K562 (cell line): ENCODE measurements around the gene SLC16A4. TPM values are rescaled to one million over a fixed set of nuclear protein-coding genes. Genes with fewer than 3 reads are reported as not detected.

Source experiments
- ATAC-seq: fragments of 200-7000 bp; cut with Tn5 transposase; 3 replicates; pipeline ENCODE4 v1.9.1; 2020; ENCODE audit warnings: moderate library complexity
- BruUV-seq: library from RNA; stranded (reverse); fragments of 400-500 nt; replicated peaks from 2 replicates; lab custom pipeline; 2021; lab: Mats Ljungman, UMichigan
- CTCF ChIA-PET: fragments of 300-600 bp; formaldehyde crosslinking; extraction: SDS; loops from one replicate; lab custom pipeline; 2021; ENCODE audit warnings: low intra/inter-chr PET ratio; lab: Yijun Ruan, JAX
- POLR2A ChIA-PET: fragments of 300-600, 350-650 bp; sonication (Branson Sonifier 250); formaldehyde crosslinking; extraction: SDS; loops from one replicate; lab custom pipeline; 2021; ENCODE audit warnings: antibody characterized with exemption, inconsistent platforms; lab: Yijun Ruan, JAX
- DNase-seq, 4 experiments: peaks; one replicate each; pipeline versions ENCODE4 v3.0.0 to v3.0.0-alpha.2; 2011 to 2018; ENCODE audit warnings: low spot score in 3 of 4, mixed read lengths in 3 of 4; ENCODE audit errors: extremely low read depth in 1 of 4
- FAIRE-seq: peaks from 2 replicates; lab custom pipeline; 2011; peaks lifted over from hg19 to GRCh38; lab: Jason Lieb, UNC
- H2AFZ ChIP-seq: 2 replicates; pipeline ENCODE4 v1.6.0; 2011; ENCODE audit warnings: low read depth, low read length, control low read depth, inconsistent platforms
- H3K27ac ChIP-seq: fragments of 200-600 bp; 3 replicates; pipeline ENCODE4 v1.8.0; 2011; ENCODE audit warnings: low read depth, mild to moderate bottlenecking, control low read depth, inconsistent platforms, low read length, moderate library complexity, mixed read lengths; ENCODE audit errors: extremely low read depth
- H3K27me3 ChIP-seq, 2 experiments: fragments of 300-600 bp in 1 of 2; 2 replicates in 1 of 2; 3 replicates in 1 of 2; pipeline versions ENCODE4 v1.6.0 to v1.8.0; 2011; ENCODE audit warnings: inconsistent platforms in 2 of 2, low read length in 2 of 2, mild to moderate bottlenecking in 1 of 2, mixed read lengths in 1 of 2, moderate library complexity in 1 of 2; ENCODE audit not compliant: control insufficient read depth in 2 of 2, insufficient read depth in 2 of 2
- H3K36me3 ChIP-seq: fragments of 300-600 bp; 3 replicates; pipeline ENCODE4 v1.8.0; 2011; ENCODE audit warnings: mild to moderate bottlenecking, low read length, inconsistent platforms; ENCODE audit not compliant: control insufficient read depth, insufficient read depth
- H3K4me1 ChIP-seq, 2 experiments: fragments of 200-600 bp in 1 of 2; replicated peaks in 1 of 2; 2 replicates in 1 of 2; 3 replicates in 1 of 2; pipeline versions ENCODE4 v1.5.1 to v1.8.0; 2011; ENCODE audit warnings: inconsistent platforms in 2 of 2, low read length in 2 of 2, mild to moderate bottlenecking in 1 of 2, mixed read lengths in 1 of 2, moderate library complexity in 1 of 2; ENCODE audit not compliant: control insufficient read depth in 2 of 2, insufficient read depth in 2 of 2
- H3K4me2 ChIP-seq: 2 replicates; pipeline ENCODE4 v1.6.1; 2011; ENCODE audit warnings: low read length, control low read depth, inconsistent platforms, mixed read lengths; ENCODE audit not compliant: insufficient read depth
- H3K4me3 ChIP-seq: fragments of 200-600 bp; sonication (generic), shearing (Covaris generic); 2 replicates; pipeline ENCODE4 v1.5.1; 2016; ENCODE audit warnings: control low read depth, inconsistent platforms
- H3K79me2 ChIP-seq: fragments of 200-600 bp; 3 replicates; pipeline ENCODE4 v1.8.0; 2011; ENCODE audit warnings: low read length, inconsistent platforms; ENCODE audit not compliant: control insufficient read depth, insufficient read depth
- H3K9ac ChIP-seq, 2 experiments: 2 replicates each; pipeline versions ENCODE4 v1.6.0 to v1.6.1; 2011; ENCODE audit warnings: low read depth in 2 of 2, low read length in 2 of 2, control low read depth in 1 of 2, inconsistent platforms in 1 of 2, mild to moderate bottlenecking in 1 of 2, mixed read lengths in 1 of 2; ENCODE audit not compliant: insufficient read depth in 1 of 2
- H3K9me1 ChIP-seq: one replicate; pipeline ENCODE4 v1.6.0; 2011; ENCODE audit warnings: inconsistent platforms, mild to moderate bottlenecking, low read length, moderate library complexity; ENCODE audit not compliant: control insufficient read depth, insufficient read depth
- H3K9me3 ChIP-seq: replicated peaks from 2 replicates; pipeline ENCODE4 v1.5.1; 2011; ENCODE audit warnings: low read depth, low read length, inconsistent platforms; ENCODE audit not compliant: control insufficient read depth, insufficient read depth
- H4K20me1 ChIP-seq: replicated peaks from 2 replicates; pipeline ENCODE4 v1.6.1; 2011; ENCODE audit warnings: low read length, inconsistent platforms, mixed read lengths; ENCODE audit not compliant: control insufficient read depth, insufficient read depth
- IFI16 ChIP-seq: fragments of 250-450 bp; sonication (Bioruptor Pico); IDR thresholded peaks from 2 replicates; pipeline ENCODE4 v2.1.2; 2022; ENCODE audit warnings: mild to moderate bottlenecking, inconsistent platforms
- POLR2B ChIP-seq: fragments of 450-650 bp; IDR thresholded peaks from 2 replicates; pipeline ENCODE4 v1.6.1; 2018; ENCODE audit warnings: low read depth; ENCODE audit not compliant: partially characterized antibody
- SRF ChIP-seq, 2 experiments: fragments of 250-450, 450-650 bp in 1 of 2; sonication (Bioruptor Pico) in 1 of 2; sonication (generic) in 1 of 2; formaldehyde crosslinking; IDR thresholded peaks; 2 replicates each; pipeline versions ENCODE4 v1.5.0 to v1.5.1; 2020 to 2022; ENCODE audit warnings: mild to moderate bottlenecking in 1 of 2, missing genetic modification reagents in 1 of 2
- WGBS: fragments of 100-300 bp; shearing (Covaris generic); methylation state at CpG from one replicate; pipeline ENCODE4 v1.1.6; 2016; ENCODE audit warnings: low coverage, mixed read lengths; ENCODE audit not compliant: insufficient coverage; ENCODE audit errors: missing lambda C conversion rate; 5-methylcytosine and 5-hydroxymethylcytosine counted together
- in situ Hi-C: fragments of 300-500 bp; cut with MboI; formaldehyde crosslinking; loops from 4 replicates; pipeline ENCODE4 v1.15.0; 2018; ENCODE audit warnings: inconsistent platforms, mixed read lengths
- intact Hi-C: fragments of 100-400 bp; cut with micrococcal nuclease; formaldehyde crosslinking; loops from 2 replicates; pipeline ENCODE4 v1.14.2; 2022
- polyA plus RNA-seq, 8 experiments: library from polyadenylated mRNA; depleted of rRNA in 4 of 8; stranded (reverse) in 5 of 8; unstranded in 3 of 8; fragments of >200 nt; fragmentation: Nextera tagmentation in 2 of 8; fragmentation: Illumina TruSeq in 1 of 8; extraction: Ambion mirVana in 2 of 8; extraction: Trizol in 1 of 8; gene quantifications; 2 replicates each; pipeline versions ENCODE4 v1.2.1 to v1.2.3, GENCODE V29; 2011 to 2014; ENCODE audit warnings: inconsistent platforms in 1 of 8, missing spikeins in 1 of 8
- total RNA-seq, 7 experiments: library from RNA; depleted of rRNA in 6 of 7; stranded (reverse); fragments of >200 nt in 6 of 7; fragmentation: Illumina TruSeq in 2 of 7; extraction: Trizol in 2 of 7; gene quantifications; 2 replicates each; pipeline versions ENCODE4 v1.2.1 to v1.2.3, GENCODE V29; 2011 to 2021; ENCODE audit warnings: low replicate concordance in 1 of 7
- TF ChIP-seq, protein P1 (sequence below): fragments of 450-650 bp; formaldehyde crosslinking; IDR thresholded peaks from 2 replicates; pipeline ENCODE4 v1.4.0; 2022; ENCODE audit warnings: mild to moderate bottlenecking, moderate library complexity
- TF ChIP-seq, protein P2 (sequence below): fragments of 200-400 bp; formaldehyde crosslinking; IDR thresholded peaks from 2 replicates; pipeline ENCODE4 v1.6.1; 2017; ENCODE audit warnings: mild to moderate bottlenecking, low read depth, low read length, moderate library complexity

Gene SLC16A4
- total and polyA plus RNA-seq, 9 of the 15 experiments (the other 6 are each of a cell fraction or from before 2014, with no cell fraction given), result 0.04 to 0.31 (median 0.18) TPM; not detected in 1

DNA sequence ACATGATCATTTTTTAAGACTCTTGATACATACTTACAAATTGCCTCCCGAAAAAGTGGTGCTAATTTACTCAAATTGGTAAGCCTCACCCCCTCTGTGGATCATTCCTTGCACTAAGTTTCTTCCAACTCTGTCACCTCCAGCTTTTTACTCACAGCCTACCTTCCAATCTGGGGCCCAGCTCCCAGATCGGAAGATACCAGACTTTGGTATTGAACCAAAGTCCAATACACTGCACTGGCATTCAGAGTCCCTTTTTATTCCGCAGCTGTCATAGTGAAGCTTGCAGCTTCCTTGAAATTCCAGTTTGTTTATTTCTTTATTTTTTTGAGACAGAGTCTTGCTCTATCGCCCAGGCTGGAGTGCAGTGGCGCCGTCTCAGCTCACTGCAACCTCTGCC lies 18.5 kb upstream of the SLC16A4 start:
- H4K20me1 ChIP-seq, result no peaks in the 10 kb centered on the region
- no peak overlapping the region for H2AFZ ChIP-seq
- no peaks in the 10 kb centered on the region for H3K27me3 ChIP-seq
- CTCF ChIA-PET, result no interaction called here
- no peak overlapping the region for H3K9ac ChIP-seq
- peaks cover 5 to 35% of the 10 kb centered on the region in 2 experiments; a peak in 4 of 5 replicates for H3K4me1 ChIP-seq
- WGBS, result 92% methylated on average over 6 of the region's 6 CpGs
- H3K9me3 ChIP-seq, result no peaks in the 10 kb centered on the region
- intact Hi-C loops (no loop called here), in situ Hi-C loops (no loop called here)
- BruUV-seq, result no TSS peak
- DNase-seq (no peak), FAIRE-seq (no peak), ATAC-seq (no peak)
- no peak overlapping the region for H3K4me2 ChIP-seq
- H3K27ac ChIP-seq, result no peak overlapping the region
- H3K4me3 ChIP-seq, result no peak overlapping the region
- H3K36me3 ChIP-seq, result peaks cover 14% of the 10 kb centered on the region
- TF ChIP-seq IFI16 (CRISPR knock-in tag) (no peak), POLR2B (no peak), SRF (CRISPR knock-in tag; IDR thresholded peaks at IDR 0.05) (no peak)
- TF ChIP-seq, protein P1, sequence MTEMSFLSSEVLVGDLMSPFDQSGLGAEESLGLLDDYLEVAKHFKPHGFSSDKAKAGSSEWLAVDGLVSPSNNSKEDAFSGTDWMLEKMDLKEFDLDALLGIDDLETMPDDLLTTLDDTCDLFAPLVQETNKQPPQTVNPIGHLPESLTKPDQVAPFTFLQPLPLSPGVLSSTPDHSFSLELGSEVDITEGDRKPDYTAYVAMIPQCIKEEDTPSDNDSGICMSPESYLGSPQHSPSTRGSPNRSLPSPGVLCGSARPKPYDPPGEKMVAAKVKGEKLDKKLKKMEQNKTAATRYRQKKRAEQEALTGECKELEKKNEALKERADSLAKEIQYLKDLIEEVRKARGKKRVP, result no peak
- TF ChIP-seq, protein P2, sequence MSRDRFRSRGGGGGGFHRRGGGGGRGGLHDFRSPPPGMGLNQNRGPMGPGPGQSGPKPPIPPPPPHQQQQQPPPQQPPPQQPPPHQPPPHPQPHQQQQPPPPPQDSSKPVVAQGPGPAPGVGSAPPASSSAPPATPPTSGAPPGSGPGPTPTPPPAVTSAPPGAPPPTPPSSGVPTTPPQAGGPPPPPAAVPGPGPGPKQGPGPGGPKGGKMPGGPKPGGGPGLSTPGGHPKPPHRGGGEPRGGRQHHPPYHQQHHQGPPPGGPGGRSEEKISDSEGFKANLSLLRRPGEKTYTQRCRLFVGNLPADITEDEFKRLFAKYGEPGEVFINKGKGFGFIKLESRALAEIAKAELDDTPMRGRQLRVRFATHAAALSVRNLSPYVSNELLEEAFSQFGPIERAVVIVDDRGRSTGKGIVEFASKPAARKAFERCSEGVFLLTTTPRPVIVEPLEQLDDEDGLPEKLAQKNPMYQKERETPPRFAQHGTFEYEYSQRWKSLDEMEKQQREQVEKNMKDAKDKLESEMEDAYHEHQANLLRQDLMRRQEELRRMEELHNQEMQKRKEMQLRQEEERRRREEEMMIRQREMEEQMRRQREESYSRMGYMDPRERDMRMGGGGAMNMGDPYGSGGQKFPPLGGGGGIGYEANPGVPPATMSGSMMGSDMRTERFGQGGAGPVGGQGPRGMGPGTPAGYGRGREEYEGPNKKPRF, result no peak
- H3K79me2 ChIP-seq, result peaks cover 34% of the 10 kb centered on the region
- H3K9me1 ChIP-seq, result no peaks in the 10 kb centered on the region
- POLR2A ChIA-PET, result interaction anchor here (0.7 to 1.8 kb wide), 15 partner anchors 9 to 163 kb away, joined by 3 to 7 read pairs (median 3); partner anchors contain the start of gene RBM15
